Activated CD8-positive, alpha-beta memory T cell treated with anti-CD3 and anti-CD28 coated beads for 24 hours (primary cell): ENCODE measurements around the gene THAP7.

Source experiments
- DNase-seq: peaks from one replicate; pipeline ENCODE4 v3.0.0-alpha.2; 2020

The THAP7 gene

DNA sequence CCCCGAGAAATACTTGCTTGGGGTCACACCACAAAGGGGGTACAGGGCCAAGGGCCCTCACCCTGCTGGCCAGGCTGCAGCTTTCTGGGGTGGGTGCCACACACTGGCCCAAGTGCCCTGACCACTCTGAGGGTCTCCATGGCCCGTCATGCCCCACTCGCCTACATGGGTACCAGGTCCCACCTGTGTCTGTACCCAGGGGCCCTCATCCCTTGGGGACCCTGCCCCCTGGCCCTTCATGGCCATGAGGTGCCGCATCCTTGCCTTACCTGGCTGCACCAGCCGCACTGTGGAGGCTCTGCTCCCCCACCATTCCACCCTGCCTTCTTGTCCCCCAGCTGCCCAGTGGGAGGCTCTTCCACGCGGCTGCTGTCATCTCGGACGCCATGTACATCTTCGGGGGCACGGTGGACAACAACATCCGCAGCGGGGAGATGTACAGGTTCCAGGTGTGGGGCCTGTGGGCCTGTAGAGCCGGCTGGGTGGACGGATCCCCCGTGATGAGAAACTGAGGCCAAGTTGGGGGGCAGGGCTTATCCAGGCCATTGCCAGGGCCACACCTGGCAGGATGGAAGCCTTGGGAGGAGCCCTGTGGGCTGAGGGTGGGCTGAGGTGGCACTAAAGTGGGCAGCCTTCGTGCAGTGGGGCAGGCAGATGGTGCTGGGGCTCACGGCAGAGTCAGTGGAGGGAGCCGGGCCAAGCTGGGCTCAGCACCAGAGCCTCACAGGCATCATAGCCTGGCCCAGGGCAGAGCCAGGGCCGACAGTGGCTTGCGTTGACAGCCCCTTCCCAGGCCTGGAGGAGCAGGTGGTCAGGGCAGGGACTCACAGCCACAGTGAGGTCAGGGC, 9.2 kb downstream of the THAP7 start:
- no peak for DNase-seq

DNA sequence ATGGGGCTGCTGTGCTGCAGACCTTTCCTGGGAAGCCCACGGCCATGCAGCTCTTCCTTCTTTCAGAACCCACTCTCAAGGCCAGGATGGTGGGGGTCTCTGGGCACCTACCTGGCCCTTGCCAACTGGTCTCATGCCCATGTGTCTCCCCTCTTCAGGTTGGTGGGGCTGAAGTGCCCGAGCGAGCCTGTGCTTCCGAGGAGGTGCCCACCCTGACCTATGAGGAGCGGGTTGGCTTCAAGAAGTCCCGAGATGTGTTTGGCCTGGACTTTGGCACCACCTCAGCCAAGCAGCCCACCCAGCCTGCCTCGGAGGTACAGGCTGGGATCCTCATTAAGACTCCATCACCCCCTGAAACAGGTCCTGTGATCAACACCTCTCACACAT, 9.9 kb downstream of the THAP7 start:
- DNase-seq = no peak

DNA sequence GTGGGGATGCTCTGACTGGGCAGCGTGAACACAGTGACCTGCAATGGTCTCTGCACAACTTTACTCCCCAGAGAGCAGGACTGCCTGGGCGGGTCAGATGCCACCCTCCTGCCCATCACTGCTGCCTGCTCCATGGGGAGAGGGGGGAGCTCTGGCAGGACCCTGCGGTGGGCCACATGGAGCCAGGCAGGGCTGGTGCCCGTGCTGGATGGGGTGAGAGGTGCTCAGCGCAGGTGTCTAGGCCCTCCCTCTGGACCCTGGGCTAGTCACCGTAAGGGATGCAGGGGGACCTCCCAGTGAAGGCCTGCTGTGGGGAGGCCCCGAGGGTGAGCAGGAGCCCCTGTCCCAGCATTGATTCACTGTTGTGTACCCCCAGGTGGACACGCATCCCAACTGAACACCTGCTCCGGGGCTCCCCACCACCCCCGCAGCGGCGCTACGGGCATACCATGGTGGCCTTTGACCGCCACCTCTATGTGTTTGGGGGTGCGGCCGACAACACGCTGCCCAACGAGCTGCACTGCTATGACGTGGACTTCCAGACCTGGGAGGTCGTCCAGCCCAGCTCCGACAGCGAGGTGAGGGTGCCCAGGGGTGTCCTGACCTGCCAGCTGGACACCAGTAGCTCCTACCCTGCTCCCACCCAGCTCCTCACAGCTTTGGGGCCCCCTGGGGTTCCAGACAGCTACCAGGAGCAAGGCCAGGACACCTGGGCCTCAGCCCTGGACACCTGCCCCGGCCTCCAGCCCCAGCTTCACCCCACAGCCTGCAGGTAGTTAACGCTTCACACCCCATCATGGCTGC, 10.5 kb downstream of the THAP7 start:
- DNase-seq = no peak

DNA sequence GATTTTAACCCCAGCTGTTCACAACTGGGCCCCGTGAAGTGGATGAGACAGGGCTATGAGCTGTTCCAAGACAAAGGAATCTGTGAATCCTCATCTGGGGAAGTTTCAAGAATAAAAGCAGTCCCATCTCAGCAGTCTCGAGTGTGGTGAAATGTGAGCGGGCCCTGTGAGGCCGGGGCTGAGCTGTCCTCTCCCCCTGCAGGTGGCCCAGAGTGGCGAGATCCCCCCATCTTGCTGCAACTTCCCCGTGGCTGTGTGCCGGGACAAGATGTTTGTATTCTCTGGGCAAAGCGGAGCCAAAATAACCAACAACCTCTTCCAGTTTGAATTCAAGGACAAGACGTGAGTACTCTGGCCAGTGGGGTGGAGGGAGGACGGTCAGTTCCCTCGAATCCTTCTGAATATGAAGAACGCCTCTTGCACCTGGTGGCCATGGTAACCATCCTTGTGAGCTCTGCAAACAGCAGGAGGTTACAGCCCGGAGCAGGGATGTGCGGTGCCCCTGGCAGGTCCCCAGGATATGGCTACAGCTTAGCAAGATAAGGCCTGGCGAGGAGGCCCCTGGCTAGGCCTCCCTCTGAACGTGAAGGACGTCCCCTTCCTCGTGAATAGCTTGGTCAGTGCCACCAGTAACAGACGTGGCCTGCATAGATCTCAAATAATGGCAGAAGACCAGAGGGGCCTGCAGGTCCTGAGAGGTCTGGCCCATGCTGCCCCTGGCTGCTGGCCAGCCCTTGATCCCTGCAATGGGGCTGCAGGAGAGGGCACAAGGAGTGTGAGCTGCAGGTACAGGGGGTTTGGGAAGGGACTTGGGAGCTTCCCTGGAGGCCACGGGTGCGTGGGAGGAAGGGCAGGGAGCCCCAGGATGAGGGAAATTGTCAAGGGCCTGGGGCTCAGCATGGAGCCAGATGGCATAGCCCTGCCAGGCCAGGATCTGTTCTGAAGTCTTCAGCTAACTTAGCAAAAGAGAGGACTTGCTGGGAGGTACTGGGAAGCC, 11.4 kb downstream of the THAP7 start:
- DNase-seq = no peak

DNA sequence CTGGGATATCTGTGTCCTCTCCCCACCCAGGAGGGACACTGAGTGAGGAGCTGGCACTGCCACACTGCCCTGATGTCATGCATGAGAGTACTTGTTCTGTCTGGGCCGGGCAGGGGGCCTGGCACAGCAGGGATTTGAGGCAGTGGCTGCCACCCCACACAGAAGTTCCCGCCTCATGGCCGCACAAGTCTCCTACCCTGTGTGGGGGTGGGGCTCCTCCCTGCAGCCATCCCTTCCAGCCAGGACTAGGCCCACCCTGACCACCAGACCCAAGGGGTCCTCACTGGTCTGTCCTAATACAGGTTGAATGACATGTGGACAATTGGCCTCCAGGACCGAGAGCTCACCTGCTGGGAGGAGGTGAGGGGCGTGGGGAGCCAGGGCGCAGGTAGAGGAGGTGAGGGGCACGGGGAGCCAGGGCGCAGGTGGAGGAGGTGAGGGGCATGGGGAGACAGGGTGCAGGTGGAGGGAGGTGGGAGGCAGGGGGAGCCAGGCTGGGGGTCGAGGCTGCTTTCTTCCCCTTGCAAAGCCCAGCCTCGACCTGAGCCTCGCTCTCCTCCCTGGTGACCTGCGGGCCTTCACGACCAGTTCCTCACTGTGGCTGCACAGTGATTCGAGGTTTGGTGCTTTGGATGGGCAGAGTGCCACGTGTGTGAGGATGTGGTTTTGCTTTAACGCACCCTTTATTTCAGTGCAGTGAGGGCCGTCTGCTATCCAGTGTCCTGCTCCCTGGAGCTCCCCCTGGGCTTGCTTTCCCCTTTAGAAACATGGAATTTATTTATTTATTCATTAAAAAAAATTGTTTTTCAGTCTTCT, 12.4 kb downstream of the THAP7 start:
- DNase-seq = no peak

DNA sequence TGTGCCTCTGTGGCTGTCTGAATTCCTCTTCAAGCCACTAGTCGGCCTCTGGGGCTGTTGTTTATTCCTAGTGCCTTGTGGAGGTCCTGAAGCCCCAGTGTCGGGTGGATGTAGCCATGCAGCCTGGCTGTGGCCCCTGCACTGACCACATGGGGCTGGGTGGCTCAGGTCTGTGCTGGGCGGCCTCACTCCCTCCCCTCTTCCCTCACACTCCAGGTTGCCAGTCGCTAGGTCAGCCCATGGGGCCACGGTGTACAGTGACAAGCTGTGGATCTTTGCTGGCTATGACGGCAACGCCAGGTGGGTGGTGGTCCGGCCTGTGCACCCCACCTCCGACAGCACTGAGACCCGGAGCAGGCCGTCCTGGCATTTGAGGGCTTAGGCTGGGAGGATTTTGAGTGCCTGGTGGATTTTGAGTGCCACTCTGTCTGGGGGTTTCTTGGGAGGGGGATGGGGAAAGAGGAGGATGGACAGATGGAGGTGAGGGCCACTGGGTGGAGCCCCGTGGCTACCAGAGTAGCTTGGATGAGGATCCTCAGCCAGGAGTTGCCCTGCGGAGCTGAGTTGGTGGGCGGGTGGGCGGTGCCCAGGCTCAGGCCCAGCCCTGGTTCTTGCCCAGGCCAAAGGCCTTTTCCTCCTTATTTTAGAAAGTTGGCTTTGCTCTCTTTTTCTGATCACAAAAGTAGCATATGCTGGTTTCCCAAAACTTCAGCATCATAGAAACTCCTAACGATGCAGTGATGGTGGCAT, 13.2 kb downstream of the THAP7 start:
- DNase-seq = no peak

DNA sequence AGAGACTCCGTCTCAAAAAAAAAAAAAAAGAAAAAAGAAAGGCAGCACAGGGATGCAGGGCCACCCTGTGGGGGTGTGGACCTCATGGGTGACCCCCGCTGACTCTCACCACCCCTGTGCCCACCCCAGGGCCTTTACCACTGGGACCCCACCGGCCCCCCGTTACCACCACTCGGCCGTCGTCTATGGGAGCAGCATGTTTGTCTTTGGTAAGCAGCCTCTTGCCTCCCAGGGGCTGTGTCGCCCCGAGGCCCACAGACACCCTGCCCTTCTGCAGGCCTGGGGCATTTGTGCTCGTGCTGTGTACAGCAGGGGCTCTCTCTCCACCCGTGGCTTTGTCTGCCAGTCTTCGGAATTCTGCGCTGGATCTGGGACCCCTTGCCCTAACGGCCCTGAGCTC, 14.5 kb downstream of the THAP7 start:
- no peak for DNase-seq

DNA sequence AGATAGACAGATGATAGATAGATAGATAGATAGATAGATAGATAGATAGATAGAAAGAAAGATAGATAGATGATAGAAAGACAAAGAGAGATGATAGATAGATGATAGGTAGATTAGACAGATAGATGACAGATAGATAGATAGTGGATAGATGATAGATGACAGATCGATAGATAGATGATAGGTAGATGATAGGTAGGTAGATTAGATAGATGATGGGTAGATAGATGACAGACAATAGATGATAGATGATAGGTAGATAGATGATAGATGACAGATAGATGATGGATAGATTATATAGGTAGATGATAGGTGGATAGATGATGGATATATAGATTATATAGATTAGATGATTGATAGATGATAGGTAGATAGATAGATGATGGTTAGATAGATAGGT, 15.6 kb downstream of the THAP7 start:
- no peak for DNase-seq

DNA sequence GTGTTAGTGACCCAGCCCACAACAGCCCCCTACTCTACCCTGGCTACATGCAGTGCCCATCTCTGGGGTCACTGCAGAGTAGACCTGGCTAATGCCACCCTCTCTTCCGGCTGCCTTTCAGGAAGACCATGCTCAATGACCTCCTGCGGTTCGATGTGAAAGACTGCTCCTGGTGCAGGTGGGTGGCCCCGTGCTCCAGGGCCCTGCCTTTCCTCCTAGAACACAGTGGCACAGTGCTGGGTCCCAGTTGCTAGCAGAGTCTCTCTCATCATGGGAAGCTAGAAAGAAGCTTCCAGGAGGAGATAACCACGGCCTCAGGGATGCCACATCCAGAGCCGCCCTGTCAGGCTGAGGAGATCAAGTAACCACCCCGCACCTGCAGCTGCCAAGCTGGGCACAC, 16.2 kb downstream of the THAP7 start:
- no peak for DNase-seq

DNA sequence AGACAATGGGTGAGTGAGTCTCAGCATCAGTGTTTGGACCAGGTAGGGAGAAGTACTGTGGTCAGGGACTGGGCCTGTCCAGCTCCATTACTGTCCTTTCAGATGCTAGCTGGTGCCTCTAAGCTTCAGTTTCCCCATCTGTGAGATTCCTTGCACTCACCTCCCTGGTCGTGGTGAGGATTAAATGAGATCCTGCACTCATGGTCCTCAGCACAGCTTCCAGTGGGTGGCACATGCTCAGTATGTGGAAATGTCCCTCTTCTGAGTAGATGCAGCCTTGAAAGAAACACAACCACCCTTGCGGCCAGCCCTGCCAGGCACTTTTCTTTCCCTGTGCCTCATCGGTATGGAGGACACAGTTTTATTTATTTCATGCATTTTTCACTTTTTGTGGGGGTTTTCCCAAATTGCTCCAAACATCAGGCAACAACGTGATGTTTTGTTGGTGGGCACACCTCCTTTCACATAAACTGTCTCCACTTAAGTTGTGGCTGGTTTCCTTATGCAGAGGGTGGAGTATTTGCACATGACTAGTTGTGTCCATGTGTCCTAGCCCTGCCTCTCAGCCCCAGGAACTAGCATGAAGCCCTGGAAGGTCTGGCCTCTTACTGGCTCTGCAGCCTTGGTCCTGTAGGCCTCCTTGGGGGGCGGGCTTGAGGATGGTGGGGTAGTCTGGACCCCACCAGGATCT, 18.7 kb downstream of the THAP7 start:
- DNase-seq = no peak

DNA sequence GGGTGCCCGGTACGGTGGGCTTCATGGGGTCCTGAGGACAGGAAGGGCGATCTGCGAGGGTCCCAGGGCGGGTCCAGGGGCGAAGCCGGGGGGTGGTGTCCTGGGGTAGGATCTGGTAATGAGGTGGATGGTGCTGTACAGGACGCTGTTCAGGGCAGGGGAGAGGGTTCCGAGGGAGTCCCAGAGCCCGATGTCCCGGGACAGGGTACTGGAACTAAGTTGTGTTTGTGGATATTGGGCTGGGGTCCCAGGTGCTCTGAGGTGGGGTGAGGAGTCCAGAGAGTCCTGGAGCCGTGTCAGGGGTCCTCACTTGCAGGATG, 19.4 kb downstream of the THAP7 start:
- DNase-seq = no peak

DNA sequence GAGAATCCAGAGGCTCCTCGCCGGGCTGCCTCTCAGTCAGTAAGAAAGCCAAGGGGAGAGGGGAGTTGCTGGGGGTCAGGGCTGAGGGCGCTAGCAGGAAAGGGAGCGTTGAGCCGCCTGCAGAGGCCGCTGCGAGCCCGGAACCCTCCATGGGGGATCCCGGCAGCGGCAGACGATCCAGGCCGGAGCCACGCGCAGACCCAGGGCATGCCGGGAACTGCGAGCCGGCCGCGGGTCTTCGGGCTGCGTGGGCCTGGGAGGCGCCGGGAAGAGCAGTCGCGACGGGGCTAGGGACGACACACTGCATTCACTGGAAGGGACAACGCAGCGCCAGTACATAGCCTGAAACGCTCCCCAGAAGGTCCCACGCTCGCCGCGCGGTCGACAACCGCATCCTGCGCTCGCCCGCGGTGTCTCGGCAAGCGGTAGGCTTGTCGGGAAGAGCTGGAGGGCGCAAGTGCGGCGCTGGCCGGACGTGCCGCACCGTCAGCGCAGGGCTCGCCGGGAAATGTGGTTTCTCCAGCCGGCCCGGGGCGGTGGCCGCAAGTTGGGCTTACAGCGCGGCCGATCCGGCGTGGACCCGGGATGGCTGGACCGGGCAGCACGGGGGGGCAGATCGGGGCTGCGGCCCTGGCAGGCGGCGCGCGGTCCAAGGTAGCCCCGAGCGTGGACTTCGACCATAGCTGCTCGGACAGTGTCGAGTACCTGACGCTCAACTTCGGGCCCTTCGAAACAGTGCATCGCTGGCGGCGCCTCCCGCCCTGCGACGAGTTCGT, 19.9 kb downstream of the THAP7 start, which contains the start of gene LZTR1:
Gene LZTR1, plus strand, starts transcription at position 511 of the 776 bp plus-strand sequence. Its CDS starts 75 bp downstream, at position 586.
- peak; percentile 90 for DNase-seq

DNA sequence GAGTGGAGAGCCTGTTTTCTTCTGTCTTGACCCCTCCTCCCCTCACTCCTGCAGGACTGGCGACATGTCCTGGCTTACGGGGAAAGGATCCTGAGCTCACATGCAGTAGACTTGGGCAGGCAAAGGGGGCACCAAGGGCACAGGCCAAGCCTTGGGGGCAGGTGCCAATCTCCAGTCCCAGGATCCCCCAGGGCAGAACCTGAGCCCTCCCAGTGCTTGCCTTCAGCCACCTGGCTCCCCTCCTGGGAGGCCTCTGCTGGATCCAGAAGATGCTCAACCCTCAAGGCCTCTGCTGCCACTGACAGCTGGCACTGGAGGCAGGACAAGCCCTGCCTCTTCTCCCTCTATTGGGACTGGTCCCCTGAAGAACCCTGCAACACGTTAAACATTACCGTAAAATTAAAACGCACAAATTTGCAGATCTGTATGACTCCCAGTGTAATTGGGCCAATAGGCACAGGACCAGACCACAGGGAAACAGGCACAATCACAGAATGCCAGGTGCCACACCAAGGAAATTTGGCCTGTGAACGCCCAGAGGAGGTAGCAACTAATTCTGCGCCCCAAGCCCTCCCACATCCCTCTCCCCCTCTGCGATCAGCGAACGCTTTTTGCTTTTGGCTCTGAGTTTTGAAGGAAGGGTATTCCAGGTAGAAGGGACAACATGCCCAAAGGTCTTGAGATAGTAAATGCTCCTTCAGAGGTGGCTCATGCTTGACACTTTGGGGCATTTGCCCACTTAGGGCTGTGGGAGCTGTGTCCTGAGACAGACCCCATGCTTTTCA, 20.8 kb downstream of the THAP7 start:
- no peak for DNase-seq

DNA sequence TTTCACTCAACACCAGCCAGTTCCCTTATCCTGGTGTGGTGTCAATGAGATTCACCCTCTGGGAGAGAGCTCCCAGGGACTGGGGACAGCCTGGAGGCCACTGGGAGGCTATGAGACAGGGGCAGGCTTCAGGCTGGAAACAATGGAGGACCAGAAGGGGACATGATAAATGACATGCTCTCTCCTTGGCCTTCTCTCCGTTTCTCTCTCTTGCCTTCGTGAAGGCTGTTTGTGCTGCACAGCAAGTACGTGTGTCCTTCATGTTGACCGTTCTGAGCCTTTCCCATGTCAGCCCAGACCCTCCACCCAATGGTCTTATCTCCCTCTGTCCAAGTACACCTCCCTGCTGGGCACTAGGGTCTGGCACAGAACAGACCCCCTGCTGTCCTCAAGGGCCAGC, 21.4 kb downstream of the THAP7 start:
- DNase-seq = no peak

DNA sequence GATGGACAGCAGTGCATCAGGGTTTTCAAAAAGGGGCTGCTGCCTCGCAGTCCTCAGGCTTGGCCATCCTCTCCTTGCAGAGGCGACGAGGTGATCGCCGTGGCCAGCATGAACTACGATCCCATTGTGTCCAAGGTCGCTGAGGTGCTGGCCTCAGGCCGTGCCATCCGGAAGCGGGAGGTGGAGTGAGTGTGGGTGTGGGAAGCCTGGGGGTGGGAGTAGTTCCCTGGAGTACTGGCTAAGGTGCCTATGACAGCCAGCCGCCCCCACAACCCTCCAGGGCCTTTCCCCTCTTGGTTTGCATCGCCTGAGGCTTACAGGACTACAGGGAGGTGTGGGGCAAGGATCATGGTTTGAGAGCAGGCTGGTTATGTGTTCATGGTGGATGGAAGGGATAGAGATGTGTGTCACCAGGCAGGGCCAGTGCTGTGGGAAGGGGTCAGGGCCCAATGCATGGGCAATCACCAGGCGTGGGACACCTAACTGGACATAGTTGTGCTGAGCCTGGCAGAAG, 21.9 kb downstream of the THAP7 start:
- no peak for DNase-seq

DNA sequence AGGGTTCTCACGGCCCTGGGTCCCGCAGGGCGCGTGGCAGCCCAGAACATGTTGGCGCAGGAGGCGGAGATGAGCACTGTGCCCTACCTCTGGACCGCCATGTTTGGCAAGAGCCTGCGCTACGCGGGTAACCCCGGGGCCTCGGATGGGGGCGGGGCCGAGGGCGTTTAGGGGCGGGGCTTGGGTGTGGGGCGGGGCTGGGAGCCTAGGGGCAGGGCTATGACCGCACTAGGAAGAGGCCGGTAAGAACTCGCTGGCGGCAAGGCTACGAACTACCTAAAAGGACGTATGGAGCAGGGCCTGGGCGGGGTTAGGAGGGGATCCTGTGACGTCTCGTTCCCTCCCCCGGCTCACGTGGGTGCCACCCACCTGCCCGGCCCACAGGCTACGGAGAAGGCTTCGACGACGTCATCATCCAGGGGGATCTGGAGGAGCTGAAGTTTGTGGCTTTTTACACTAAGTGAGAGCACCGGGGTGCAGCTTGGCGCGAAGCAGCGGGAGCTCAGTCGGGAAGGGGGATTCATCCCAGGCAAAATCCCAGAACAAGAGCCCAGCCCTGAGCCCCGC, 22.6 kb downstream of the THAP7 start:
- peak; percentile 81 for DNase-seq

DNA sequence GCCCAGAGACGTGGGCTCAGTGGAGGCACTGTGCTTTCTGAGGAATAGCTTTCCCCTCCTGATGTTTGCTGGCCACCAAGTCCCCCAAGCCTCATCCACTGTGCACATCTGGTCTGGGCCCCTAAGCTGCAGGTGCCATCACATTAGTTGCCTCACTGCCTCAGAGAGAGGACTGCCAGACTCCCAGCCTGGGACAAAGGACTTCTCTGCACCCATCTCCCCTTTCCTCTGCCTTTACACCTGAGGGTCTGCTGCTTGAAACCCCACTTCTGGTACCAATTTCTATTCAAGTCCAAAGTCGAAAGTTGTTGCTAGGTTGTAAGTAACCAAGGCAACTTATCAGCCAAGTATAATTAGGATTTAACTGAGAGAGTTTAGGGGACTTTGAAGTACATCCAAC, 23.5 kb downstream of the THAP7 start:
- DNase-seq = no peak

DNA sequence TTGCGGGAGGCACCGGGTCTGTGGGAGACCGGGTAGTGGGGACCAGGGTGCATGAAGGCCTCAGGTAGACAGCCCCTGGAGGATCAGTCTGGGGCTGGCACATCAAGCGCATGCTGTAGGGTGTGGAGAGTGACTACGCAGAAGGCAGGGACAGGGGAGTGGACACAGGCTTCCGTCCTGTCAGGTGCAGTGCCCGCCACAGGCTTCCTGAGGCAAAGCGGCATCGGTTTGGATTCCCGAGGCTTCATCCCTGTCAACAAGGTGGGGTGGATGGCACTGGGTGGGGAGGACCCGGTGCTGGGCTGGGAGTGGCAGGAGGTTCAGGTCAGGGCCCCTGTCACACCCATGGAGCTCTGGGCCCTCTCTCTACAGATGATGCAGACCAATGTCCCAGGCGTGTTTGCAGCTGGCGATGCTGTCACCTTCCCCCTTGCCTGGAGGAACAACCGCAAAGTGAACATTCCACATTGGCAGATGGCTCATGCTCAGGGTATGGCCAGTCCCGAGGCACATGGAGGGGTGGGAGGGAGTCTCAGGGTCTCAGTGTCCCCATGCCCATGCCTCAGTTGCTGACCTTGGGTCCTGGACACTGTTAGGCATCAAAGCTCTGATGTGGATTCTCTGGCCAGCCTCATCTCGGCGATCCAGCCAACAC, 24.3 kb downstream of the THAP7 start:
- DNase-seq = no peak
